NCI-H82 treated with DMSO at 0.1 percent for 48 hours (cell line): ENCODE results near the gene RFT1.
"Not testable (repeated sequence)": the region's sequence is repeated elsewhere in the genome, so short reads cannot be mapped to it uniquely, and the experiment has no call there.

Source experiments
- DNase-seq: peaks from one replicate; lab custom pipeline; 2025; ENCODE audit not compliant: unreplicated experiment; lab: John Stamatoyannopoulos, UW

The RFT1 gene

GRCh38 chr3:53072653-53073552, 57.3 kb downstream of the RFT1 start:
- DNase-seq = peak; percentile 43

GRCh38 chr3:53071882-53072431, 58.3 kb downstream of the RFT1 start:
- DNase-seq = no peak

GRCh38 chr3:53069422-53070068, 60.7 kb downstream of the RFT1 start:
- DNase-seq = no peak

- DNase-seq = no peak
These were observed 62.1 kb downstream of the RFT1 start for GRCh38 chr3:53068176-53068575.

- no peak for DNase-seq
These were observed 62.7 kb downstream of the RFT1 start for GRCh38 chr3:53067567-53067966.

- DNase-seq = no peak
These were observed 64.3 kb downstream of the RFT1 start for GRCh38 chr3:53065841-53066480.

- no peak for DNase-seq
These were observed 67.3 kb downstream of the RFT1 start for GRCh38 chr3:53062905-53063304.

- DNase-seq = no peak
These were observed 73.8 kb downstream of the RFT1 start for GRCh38 chr3:53056442-53056841.

GRCh38 chr3:53054233-53054632, 76.0 kb downstream of the RFT1 start:
- not testable (repeated sequence) for DNase-seq

GRCh38 chr3:53051929-53052328, 78.3 kb downstream of the RFT1 start:
- DNase-seq = no peak

- DNase-seq = no peak
These were observed 80.2 kb downstream of the RFT1 start for GRCh38 chr3:53049987-53050386.

- peak; percentile 3 for DNase-seq
These were observed 83.8 kb downstream of the RFT1 start for GRCh38 chr3:53046171-53047170.

- peak; percentile 30 for DNase-seq
These were observed 84.6 kb downstream of the RFT1 start, which contains the start of gene SFMBT1 for GRCh38 chr3:53045518-53046170. TSS of gene SFMBT1 (minus strand) at chr3:53046073. CDS start at chr3:52969128, 76,945 bp downstream.

GRCh38 chr3:53044711-53045517, 85.3 kb downstream of the RFT1 start:
- no peak for DNase-seq

- no peak for DNase-seq
These were observed 85.9 kb downstream of the RFT1 start for GRCh38 chr3:53044371-53044710.

GRCh38 chr3:53043738-53044137, 86.5 kb downstream of the RFT1 start:
- DNase-seq = no peak

- DNase-seq = no peak
These were observed 87.6 kb downstream of the RFT1 start for GRCh38 chr3:53042651-53043050.

- no peak for DNase-seq
These were observed 89.8 kb downstream of the RFT1 start for GRCh38 chr3:53040351-53040820.

GRCh38 chr3:53039376-53039752, 90.9 kb downstream of the RFT1 start:
- DNase-seq = no peak
